Stimulated activated CD8-positive, alpha-beta memory T cell treated with anti-CD3 and anti-CD28 coated beads, Interleukin-7, amount 100 ng/mL, for 48 hours (primary cell): ENCODE measurements around the gene FGF14.

Experiments
- DNase-seq, 2 donors: peaks; one replicate each; pipeline ENCODE4 v3.0.0-alpha.2; 2020; ENCODE audit warnings: low read depth in 1 of 2; ENCODE audit errors: extremely low read depth in 1 of 2

Gene FGF14

GRCh38 chr13:102311901-102312300 lies 89.9 kb downstream of the FGF14 start:
- no peak for DNase-seq

- no peak for DNase-seq
Measured at GRCh38 chr13:102311419-102311796, 90.4 kb downstream of the FGF14 start.

DNA sequence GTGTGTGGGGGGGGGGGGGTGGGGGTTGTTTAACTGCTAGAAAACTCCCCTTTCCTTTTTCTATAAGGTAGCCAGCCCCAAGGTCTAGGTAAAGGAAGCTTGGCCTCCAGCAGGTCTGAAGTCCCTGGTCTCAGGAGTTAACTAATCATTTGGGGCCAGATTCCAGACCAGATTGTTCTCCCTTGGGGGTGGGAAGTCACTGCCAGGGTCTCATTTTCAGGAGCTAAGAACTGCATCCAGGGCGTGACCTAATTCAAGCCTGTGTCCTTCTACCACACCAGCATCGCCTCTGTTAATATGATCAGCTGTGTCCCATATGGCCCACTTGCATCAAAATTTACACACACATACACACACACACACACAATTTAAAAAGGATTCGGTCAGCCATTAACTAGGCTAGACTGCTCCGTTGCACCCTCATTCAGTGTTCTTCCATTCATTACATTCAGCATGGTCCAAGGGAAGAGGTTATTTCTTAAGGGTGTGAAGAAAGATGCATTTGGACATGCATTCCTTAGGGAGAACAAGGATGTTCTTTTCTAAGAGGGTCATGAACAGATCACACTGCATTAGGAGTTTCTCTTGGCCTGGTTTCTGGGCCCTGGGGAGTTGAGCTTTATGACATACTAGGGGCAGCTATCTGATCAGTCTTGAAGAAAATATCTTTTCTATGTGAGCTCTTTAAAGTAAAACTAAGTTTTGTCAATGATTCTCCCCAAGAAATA lies 91.0 kb downstream of the FGF14 start:
- no peak for DNase-seq

DNA sequence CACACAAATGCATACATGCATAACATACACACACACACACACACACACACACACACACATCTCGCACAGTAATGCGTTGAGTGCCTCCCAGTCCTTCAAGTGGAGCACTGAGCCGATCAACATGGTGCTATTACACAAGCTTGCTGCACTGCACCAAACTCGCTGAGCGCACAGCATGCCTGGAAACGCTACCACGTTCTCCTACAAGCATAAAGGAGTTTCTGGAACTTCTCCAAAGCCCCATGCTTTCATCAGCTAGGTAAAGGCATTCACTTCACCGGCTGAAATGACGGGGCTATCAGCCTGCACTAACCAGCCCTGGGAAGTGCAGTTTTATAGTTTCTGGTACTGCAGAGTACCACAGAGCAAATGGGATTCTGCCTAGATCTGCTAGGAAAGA lies 92.7 kb downstream of the FGF14 start:
- DNase-seq: no peak

DNA sequence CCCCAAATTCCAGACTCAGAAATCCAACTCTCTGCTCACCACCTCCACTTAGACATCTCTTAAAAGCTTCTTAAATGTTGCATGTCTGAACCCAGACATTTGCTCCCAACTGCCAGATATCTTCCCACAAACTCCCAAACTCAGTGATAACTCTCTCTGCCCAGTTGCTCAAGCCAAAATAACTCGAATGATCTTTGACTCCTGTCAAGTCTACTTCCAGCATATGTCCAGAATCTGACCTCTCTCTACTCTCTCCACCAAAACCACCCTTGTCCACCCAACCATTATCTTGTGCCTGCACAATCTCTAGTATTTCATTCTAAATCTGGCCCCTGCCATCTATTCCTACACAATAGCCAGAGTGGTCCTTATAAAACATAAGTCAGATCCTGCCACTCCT lies 99.3 kb downstream of the FGF14 start:
- no peak for DNase-seq

- no peak for DNase-seq
Measured at GRCh38 chr13:102300379-102300778, 101.5 kb downstream of the FGF14 start.

GRCh38 chr13:102299366-102299765 lies 102.5 kb downstream of the FGF14 start:
- no peak for DNase-seq

DNA sequence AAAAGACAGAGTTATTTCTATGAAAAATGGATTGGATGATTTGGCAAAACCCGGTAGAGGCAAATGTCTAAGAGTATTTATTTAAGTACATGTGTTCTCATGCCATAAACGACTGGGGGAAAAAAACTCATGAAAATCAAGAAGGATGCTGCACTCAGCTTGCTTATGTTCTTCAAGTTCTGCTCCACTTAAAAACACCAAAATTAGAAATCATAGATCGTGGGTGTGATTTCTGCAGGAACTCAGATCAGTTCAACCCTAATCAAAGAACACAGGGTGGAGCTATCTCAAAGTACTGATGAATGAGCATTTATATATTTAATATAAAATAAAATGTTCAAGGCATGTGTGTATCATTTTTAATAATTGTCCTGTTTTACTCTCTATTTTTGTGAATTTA lies 103.8 kb downstream of the FGF14 start:
- DNase-seq: no peak

DNA sequence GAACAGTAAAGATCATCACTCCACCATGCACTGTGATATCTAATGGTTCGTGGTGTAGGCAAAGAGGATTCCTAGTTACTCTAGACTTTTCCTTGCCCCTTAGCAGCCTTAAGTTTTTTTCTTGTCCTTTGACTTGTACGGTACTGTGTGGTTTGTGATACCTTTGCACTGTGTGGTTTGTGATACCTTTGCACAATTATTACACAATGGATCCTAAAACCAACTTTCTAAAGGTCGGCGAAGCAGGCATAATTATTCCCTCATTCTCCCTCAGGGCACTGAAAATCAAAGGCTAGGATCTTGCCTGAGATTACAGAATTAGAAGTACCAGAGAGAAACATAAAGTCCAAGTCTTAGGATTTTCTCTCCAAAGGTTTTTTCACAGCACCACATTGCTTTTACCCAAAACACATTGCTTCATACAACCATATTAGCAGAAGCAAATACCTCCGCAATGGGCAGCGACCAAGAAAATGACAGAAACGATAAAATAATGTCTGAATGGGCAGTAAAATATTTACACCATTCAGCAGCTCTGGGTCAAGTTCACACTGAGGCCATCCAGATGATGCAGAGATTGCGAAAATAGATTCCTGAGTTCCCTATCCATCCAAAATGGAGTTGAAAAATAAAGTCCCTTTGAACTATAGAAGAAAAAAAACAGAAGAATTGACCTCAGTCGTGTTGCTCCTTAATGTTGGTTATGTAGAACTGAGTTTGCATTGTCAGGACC lies 106.4 kb downstream of the FGF14 start:
- DNase-seq: no peak

DNA sequence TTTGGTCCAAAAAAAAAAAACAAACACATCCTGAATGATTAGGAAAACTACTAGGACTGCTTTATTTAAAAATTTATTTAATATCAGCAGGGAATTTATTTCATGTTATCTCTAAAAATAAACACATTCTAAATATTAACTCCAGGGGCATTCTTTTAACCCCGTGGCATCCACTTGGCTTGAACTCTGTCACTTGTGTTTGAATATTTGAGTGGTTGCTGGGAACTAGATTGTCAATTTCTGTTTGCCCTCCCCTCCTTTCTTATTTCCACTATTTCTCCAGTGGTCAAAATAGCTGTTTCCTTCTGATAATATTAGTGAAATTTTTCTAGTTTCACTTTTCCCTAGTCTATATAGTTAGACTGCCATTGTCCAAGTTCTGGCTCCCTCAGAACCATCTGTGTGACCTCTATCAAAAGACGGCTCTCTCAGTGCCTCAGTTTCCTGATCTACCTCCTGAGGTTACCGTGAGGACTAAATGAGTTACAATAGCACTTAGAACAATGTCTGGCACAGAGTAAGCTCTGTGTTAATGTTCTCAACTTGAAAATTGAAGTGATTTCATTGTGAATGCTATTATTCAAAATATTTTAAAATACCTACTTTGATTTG lies 107.3 kb downstream of the FGF14 start:
- DNase-seq: no peak

GRCh38 chr13:102293723-102294122 lies 108.1 kb downstream of the FGF14 start:
- DNase-seq: no peak

DNA sequence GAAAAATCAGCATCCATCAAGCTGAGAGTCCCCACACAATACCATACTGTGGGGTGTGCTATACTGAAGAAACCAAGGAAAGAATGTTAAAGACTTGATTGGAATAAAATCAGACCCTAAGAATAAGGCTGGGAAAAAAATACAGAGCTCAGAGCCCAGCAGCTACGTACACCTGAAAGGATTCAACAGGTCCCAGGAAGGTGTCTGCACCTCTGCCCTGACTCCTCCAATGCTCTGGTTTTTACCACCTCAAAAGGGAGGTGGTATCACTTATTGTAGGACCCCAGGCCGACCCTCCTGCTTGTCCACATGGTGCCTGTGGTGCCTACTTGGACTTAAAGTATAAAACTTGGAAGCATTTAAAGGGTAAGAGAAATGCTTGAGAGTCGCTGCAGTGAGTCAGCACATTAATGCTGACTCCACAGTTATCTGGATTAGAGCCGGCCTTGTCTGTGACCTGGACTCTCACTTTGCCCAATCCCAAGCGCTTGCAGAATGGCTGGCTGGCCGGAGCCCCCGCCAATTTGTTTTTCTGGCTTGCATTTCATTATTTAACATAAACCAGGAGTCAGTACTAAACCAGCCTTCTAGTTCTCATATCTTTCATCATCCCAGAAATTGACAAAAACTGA lies 110.1 kb downstream of the FGF14 start:
- DNase-seq: no peak

DNA sequence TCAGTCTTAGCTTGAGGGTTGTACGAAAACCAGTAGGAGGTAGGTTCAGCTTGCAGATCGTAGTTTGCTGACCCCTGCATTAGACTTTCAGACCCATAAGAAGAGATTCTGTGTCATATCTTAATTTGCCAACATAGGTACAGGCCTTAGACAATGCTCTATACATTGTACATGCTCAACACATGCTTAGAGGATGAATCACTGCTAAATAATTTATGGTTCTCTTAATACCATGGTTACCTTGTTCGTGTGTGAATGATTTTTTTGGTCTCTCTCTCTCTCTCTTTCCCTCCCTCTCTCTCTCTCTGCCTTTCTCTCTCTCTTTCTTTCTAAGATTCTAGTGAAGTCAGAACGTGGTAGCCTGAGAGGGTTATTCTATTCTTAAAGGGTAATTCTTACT lies 112.2 kb downstream of the FGF14 start:
- no peak for DNase-seq

GRCh38 chr13:102286326-102286725 lies 115.5 kb downstream of the FGF14 start:
- DNase-seq: no peak

- DNase-seq: no peak
Measured at GRCh38 chr13:102280366-102280765, 121.5 kb downstream of the FGF14 start.

GRCh38 chr13:102277286-102277685 lies 124.6 kb downstream of the FGF14 start:
- no peak for DNase-seq

GRCh38 chr13:102276404-102276803 lies 125.4 kb downstream of the FGF14 start:
- no peak for DNase-seq

- no peak for DNase-seq
Measured at GRCh38 chr13:102275969-102276368, 125.9 kb downstream of the FGF14 start.

- no peak for DNase-seq
Measured at GRCh38 chr13:102273111-102273510, 128.7 kb downstream of the FGF14 start.

- no peak for DNase-seq
Measured at GRCh38 chr13:102267191-102267590, 134.7 kb downstream of the FGF14 start.

- no peak for DNase-seq
Measured at GRCh38 chr13:102261809-102262208, 140.0 kb downstream of the FGF14 start.

DNA sequence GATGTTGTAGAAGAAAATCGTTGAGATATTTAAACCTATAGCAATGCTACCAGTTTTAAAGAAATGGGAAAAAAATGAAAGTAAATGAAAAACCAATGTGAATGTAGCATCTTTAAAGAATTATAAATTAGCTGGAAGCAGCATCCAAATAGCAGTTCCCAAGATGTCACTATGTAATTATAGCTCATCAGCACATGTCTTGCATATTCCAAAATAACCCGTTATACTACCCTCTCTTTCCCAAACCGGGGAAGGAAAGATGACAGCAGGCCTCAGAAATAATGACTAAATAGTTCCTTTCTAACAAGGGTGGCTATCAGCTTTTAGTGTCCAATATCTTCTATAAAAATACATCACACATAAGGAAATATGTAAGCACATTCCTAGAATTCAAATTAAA lies 140.5 kb downstream of the FGF14 start:
- no peak for DNase-seq
